Lower leg skin (tissue), 3 donors: Measurements from ENCODE around the gene ORAI3.

ENCODE experiments used
- CTCF ChIP-seq, 3 donors: fragments of 450-650 bp; IDR thresholded peaks; one replicate each; pipeline ENCODE4 v1.5.1; 2016; ENCODE audit warnings: antibody characterized with exemption in 3 of 3, mild to moderate bottlenecking in 3 of 3, moderate library complexity in 2 of 3
- POLR2A ChIP-seq, 2 donors: fragments of 450-650 bp; IDR thresholded peaks; one replicate each; pipeline ENCODE4 v1.6.1; 2016 to 2017; ENCODE audit warnings: antibody characterized with exemption in 2 of 2, mild to moderate bottlenecking in 1 of 2, moderate library complexity in 1 of 2

GRCh38 chr16:30982548-30983288 is 33.9 kb downstream of the ORAI3 start:
- no peak for TF ChIP-seq CTCF (IDR thresholded peaks at IDR 0.05)
- no peak for TF ChIP-seq POLR2A (IDR thresholded peaks at IDR 0.05)
